Posterior vena cava (tissue), 2 donors: ENCODE results near the gene OBP2A. TPM values are rescaled to one million over a fixed set of nuclear protein-coding genes. Genes with fewer than 3 reads are reported as not detected.
A peak's percentile ranks its signal among the peaks of the same experiment; 100 is the strongest.
"Not testable (repeated sequence)": the region's sequence is repeated elsewhere in the genome, so short reads cannot be mapped to it uniquely, and the experiment has no call there.

Experiments used
- DNase-seq: peaks from one replicate; pipeline ENCODE4 v3.0.0-alpha.2; 2020; ENCODE audit warnings: low spot score
- intact Hi-C, 2 donors: fragments of 100-400 bp; cut with DNase I; formaldehyde crosslinking; loops; one replicate each; pipeline versions ENCODE4 v1.14.1 to v1.14.2; 2022 to 2023
- total RNA-seq, 2 donors: library from RNA; stranded (reverse); fragmentation: NEBNext Ultra II Directional; extraction: Animal tissue kit (Norgen Biotek cat#: 25700); gene quantifications; one replicate each; pipeline ENCODE4 v1.2.1, GENCODE V29; 2021
- donor health status: DM: yes; HTN: yes; CAD: no.
- donor health status: DM: yes; HTN: yes; CAD: no.

The OBP2A gene
- total RNA-seq, 2 donors from 2014 or later = not detected

DNA sequence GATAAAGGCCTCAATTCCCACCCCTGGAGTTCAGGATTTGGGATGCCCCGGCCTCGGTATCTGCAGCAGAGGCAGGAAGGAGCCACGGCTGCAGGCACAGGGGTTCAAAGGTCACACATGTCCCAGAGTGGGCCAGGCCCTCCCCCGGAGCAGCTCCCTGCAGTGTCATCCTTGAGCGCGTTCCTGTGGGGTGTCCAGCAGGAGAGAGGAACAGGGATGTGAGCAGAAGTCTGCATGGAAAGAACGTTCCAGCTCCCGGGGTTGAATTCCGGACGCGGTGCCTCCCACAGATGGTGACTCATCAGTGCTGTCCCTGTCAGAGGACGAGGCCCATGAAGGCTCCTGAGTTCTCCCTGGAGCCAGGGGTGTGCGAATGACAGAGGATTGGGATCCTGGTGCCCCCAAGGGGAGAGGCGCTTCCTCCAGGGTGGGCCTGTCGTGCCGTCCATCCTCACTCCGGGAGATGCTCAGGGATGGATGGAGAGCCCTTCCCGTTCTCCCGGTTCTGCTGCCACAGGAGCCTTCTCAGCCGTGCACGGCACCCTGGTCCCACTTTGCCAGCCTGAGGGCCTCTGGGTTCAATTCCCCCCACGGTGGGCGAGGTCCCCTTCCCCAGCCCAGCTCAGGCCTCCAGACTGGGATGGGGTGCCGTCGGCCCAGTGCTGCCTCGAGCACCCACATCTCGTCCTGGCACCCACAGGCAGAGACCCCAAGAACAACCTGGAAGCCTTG, 21.6 kb upstream of the OBP2A start:
- DNase-seq = peak; percentile 69
- intact Hi-C loops = no loop called here

DNA sequence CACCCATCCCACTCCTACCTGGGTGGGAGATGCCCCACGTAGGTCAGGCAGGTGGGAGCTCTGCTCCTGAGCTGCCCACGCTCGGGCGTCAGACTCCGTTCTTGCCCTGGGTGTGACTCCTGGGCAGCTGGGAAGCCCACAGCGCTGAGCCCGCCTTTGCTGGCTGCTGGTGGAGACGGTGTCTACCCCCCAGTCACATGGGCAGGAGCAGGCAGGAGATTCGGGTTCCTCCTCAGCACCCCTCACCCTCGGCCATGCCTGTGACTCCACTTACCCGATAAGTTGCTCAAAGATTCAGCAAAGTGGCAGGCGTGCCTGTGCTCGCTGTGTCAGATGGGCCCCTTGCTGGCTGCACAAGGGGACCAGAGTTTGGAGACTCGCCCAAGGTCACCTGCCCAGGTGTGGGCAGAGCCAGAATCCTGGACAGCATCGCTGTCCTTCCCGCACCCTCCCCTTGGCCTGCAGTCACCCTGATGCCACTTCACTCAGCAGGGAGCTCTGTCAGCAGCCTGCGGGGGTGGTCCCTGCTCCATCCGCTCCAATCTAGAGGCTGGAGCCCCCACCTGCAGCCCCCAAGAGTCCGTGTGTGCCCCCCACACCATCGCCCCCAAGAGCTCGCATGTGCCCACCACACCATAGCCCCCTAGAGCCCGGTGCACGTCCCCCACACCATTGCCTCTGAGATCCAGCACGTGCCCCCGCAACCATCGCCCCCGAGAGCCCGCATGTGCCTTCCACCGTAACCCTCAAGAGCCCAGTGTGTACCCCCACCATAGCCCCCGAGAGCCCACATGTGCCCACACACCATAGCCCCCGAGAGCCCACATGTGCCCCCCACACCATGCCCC, 20.5 kb upstream of the OBP2A start:
- intact Hi-C loops = no loop called here
- peak; percentile 70 for DNase-seq

DNA sequence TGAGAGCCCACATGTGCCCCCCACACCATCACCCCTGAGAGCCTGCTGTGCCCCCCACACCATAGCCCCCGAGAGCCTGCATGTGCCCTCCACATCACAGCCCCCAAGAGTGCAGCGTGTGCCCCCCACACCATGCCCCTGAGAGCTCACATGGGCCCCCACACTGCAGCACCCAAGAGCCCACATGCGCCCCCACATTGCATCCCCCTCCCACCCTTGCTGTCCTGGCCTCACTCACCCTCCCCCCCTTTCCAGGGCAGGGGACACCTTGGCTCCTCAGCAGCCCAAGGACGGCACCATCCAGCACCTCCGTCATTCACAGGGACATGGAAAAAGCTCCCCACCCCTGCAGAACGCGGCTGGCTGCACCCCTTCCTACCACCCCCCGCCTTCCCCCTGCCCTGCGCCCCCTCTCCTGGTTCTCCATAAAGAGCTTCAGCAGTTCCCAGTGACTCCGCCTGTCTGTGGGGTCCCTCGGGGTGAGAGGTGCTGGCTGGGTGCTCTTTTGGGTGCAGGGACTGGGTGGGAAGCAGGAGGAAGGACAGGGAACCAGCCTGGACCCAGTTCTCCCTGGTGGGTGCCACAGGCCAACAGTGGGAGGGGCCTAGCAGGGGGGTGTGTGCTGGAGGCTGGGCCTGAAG, 19.7 kb upstream of the OBP2A start:
- intact Hi-C loops = no loop called here
- peak; percentile 67 for DNase-seq

DNA sequence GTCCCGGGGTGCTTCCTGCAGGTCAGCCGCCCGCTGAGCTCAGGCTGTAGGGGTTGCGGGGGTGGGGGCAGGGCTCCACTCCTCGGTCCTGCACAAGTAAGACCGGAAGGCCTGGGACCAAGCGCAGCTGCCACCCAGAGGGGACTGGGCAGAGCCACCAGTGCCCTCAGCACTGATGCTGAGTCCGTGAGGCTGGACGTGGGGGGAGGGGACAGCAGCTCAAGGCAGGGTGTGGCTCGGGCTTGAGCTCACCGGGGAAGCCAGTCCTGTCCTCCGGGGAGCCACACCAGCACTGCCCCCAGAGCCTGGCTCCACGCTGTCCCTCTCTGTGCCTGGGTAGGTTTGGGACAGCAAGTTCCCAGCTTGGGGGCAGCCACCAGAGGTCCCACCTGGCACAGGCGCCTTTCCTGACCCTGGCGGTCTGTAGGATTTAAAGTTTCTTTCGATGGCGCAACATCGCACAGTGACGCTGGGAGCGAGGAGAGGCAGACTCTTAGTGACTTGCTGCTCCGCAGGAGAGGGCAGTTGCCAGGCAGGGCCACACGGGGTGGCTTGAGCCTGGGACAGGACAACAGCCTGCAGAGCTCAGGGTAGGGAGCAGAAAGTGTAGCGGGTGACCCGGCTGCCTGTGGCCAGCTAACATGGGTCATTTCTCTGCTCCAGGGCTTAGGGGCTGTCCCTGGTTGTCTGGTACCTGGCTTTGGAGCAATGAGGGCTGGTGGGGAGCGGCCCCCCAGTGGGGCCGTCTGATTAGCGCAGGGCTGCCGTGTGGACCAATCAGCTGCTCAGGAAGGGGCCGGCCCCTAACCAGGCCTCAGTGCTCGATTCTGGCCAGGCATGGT, 19.0 kb upstream of the OBP2A start:
- intact Hi-C loops = no loop called here
- DNase-seq = peak; percentile 46

DNA sequence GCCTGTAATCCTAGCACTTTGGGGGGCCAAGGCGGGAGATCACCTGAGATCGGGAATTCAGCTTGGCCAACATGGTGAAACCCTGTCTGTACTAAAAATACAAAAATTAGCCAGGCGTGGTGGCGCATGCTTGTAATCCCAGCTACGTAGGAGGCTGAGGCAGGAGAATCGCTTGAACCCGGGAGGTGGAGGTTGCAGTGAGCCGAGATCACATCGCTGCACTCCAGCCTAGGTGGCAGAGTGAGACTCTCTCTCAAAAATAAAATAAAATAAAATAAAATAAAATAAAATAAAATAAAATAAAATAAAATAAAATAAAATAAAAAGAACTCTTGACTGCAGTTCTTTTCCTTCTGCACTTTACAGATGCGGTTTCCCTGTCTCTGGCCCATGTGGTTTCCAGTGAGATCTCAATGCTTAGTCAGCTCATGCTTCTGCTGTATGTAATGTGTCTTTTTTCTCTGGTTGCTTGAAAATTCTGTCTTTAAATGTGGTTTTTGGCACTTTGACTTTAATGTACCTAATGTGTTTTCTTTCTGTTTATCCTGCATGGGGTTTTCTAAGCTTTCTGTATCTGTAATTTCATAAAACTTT, 17.0 kb upstream of the OBP2A start:
- peak; percentile 59 for DNase-seq
- intact Hi-C loops = not testable (repeated sequence)

DNA sequence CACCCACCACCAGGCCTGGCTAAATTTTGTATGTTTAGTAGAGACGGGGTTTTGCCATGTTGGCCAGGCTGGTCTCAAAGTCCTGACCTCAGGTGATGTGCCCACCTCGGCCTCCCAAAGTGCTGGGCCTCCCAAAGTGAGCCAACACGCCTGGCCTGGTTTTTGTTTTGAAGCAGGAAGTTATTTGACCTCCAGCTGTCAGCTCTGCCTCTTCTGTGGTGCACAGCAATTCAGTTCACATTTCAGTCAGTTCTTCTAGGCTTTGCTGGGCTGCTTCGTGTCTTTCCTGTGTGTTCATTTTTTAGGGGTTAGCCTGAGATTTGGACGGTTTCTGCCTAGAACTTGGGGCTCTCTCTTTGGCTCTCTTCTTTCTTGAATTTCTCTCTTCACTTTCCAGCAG, 15.8 kb upstream of the OBP2A start:
- intact Hi-C loops = no loop called here
- peak; percentile 17 for DNase-seq

DNA sequence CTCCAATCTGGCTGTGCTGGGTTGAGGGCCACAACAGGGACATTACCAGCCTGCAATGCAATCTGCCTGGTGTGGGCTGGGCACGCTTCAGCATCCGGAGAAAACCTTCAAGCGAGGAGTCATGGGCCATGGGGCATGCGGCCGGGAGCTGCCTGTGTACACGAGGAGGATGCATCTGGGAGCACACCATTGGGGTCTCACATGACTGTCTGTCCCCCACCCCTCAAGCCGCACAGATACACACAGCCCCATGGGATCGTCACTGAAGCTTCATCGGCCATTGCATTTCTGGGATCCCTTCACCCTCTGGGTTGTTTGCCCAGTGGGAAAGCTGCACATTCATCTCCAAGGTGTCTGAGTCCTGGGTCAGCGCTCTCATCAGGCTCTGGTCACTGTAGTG, 14.8 kb upstream of the OBP2A start:
- DNase-seq = peak; percentile 43
- intact Hi-C loops = no loop called here

DNA sequence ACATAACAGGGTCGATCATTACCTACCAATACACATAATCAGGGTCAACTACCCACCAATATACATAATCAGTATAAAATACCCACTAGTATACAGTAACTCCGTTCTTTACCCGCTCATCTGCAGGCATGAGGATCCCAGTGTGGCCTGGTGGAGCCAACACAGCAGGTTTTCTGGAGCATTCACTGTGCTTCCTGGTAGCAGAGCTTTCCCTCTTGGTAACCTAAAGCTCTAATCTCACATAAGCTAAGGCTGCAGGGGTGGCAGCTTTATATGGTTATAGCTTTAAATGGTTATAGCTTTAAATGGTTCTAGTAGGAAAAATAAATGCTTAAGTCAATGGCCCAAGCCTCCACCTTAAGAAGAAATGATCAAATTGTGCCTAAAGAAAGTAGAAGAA, 12.8 kb upstream of the OBP2A start:
- intact Hi-C loops = no loop called here
- no peak for DNase-seq

DNA sequence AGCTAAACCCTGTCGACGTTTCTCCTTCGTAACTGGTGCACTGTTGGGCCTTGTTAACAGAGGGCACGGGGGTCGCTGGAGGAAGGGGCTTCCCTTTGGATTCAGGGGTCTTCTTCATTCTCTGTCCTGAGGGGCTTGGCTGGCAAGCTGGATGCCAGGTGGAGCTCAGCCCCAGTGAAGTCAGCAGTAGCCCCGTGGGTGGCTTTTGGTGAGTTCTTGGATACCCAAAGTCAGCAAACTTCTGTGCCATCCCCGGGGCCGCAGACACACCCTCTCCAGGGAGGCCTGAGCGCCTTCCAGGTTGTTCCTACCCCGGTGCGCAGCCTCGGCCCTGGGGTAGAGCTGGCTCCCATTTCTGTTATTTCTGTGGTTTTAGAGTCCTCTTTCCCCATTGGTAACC, 12.3 kb upstream of the OBP2A start:
- intact Hi-C loops = no loop called here
- peak; percentile 79 for DNase-seq

DNA sequence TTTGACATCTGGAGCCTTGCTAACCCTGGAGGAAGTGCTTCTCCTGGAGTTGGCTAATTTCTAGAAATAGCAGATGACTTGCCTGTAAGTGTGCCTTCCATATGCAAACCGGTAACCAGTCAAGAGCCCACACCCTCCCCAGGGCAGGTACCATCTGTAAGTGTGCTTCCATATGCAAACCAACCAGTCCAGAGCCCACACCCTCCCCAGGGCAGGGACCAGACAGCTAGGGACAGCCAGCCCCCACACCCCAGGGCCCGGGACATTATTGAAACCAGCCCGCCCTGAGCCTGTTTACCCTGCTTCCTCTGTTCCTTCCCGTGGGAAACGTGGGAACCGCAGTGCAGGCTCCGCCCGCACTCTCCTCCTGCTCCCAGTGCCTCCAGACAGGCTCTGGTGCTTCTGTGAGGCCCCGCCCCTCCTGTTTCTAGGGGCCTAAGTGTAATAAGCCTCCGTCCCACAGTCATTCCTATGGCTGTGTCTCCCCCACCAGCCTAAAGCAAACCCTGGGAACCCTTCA, 11.7 kb upstream of the OBP2A start:
- DNase-seq = peak; percentile 63
- intact Hi-C loops = not testable (repeated sequence)

DNA sequence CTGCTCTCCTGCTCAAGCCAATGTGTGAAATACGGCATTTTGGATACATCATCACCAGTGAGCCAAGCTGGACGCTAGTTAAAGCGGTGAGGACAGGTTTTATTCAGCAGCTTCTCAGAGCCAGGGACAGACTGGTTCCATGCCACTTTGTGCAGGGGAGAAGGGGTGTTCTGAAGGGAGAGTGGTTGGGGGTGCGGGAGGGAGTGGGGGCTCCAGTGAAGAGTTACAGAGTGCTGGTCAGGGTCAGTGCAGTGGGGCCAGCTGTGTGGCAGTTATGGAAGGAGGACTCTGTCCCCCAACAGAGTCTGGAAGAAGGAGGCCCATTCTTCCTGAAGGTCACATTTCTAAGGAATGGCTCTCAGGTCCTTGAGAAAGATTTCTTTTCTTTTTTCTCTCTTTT, 11.1 kb upstream of the OBP2A start:
- peak; percentile 75 for DNase-seq
- intact Hi-C loops = not testable (repeated sequence)

DNA sequence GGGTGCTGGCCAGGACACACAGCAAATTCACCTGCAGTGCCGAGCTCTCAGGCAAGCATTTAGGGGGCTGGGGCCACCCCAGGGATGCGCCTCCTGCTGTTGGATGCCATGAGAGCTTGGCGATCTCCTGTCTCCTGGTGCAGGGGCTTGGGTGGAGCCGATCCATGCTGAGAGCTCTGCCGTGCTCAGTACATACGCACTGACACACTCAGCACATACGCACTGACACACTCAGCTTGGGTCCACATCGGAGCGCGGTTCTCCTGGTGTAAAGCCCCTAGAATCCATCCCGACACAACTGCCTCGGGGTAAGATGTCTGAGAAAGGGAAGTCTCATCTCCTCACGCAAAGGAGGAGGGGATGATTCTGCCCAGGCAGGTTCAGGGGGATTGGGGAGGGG, 10.3 kb upstream of the OBP2A start:
- intact Hi-C loops, DNase-seq: not testable (repeated sequence)

DNA sequence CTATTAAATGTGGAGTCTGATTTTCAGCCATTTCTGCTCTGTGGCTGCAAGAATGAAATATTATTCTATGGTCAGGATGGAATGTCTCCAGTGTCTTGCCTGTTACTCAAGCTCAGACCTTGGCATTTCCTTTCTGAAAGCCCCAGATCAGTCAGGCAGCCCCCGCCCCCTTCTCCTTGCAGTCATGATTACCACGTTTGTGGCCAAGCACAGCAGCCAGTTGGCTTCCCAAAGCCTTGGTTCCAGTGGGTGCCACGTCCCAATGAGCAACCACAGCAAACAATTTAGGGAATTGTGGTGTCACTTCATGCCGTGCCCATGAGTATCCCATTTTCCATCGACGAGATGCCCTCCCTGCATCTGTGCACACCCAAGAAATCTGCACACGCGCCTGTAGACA, 9.7 kb upstream of the OBP2A start:
- intact Hi-C loops = no loop called here
- DNase-seq = no peak

DNA sequence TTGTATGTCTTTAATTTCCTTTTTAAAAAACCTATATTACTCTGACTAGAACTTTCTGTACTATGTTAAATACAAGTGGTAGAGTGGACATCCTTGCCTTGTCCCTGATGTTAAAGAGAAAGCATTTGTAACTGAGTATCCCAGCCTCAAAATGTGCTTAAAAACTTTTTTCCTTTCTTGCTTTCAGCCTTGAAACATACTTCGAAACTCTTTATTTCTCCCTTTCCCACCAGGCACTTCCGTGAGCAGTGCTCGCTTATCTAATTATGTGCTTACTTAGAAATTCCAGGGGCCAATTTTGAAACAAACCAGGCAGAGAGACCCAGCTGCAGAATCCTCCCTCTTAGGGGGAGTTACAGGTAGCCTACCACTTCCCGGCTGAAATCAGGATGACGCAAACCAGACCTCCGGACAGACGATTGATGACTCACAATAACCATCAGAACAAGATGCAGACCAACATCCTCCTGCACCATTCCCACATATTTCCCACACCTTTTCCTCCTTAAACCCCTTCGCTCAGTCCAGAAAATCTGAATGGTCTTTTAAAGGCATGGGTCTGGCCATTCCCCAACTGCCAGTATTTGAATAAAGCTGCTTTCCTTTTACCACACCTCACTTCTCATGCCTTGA, 2.5 kb upstream of the OBP2A start:
- DNase-seq, intact Hi-C loops: not testable (repeated sequence)

DNA sequence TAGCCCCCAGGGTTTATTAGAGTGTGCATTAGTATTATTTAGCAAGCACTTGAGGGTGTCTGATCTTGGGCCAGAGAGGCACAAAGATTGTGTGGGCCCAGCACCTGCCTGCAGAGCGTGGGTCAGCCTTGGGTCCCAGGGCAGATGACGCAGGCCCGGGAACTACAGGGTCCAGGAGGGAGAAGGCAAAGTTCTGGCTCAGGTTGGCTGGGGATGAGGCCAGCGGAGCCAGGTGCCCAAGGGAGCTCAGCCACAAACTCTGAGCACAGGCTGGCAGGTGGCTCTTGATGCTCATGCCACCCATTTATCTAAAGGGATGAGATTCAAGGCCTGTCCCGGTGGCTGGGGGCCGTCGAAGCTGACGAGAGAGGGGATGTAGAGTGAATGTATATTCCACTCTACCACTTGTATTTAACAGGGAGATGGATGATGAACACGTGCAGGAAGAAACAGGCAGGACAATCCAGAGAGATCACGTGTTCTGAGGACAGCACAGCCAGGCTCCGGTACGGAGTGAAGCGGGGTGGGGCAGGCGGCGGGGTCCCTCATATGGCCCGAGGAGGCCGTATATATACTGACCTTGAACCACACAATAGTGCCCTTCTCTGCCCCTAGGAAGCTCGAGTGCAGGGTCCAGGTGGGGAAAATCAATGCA, 818 bp upstream of the OBP2A start:
- DNase-seq = peak; percentile 40
- intact Hi-C loops = no loop called here

DNA sequence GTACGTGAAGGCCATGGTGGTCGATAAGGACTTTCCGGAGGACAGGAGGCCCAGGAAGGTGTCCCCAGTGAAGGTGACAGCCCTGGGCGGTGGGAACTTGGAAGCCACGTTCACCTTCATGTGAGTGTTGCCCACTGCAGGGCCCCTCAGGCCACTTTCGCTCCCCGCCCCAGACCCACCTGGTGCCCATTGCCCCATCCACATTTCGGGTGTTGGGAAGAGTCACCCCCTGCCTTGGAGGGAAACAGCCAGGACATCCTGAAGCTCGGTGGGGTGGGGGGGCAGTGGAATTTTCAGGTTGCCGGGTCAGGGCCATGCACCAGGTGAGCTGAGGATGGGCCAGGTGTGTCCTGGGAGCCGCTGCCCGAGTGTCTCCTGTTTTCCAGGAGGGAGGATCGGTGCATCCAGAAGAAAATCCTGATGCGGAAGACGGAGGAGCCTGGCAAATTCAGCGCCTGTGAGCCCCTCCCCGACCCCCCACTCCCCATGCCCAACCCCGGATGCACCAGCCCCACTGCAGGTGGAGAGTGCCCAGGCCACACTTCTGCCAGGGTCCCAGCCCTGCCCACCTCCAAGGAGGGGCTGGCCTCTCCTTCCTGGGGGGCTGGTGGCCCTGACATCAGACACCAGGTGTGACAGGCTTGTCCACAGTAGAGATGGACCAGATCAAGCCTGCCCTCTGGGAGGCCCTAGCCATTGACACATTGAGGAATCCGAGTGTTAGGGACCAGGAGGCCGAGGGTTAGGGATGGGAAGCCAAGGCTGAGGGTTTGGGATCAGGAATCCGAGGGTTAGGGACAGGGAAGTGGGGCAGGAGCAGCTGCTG, 1.1 kb downstream of the OBP2A start:
- intact Hi-C loops = not testable (repeated sequence)
- DNase-seq = peak; percentile 47
